Measurements from ENCODE around the gene MRPL12.

MRPL12 gene

GRCh38 chr17:81741594-81742452 is 38.7 kb downstream of the MRPL12 start:
- no peak for DNase-seq

Measured in CD4-positive, alpha-beta T cell treated with Interleukin-4 for 4 hours (primary cell).